ENCODE measurements around the gene TGM6. TPM values are rescaled to one million over a fixed set of nuclear protein-coding genes. Genes with fewer than 3 reads are reported as not detected.

The TGM6 gene
- total RNA-seq (not detected), polyA plus RNA-seq (not detected)
- long read RNA-seq, donor 1: 0 reads
- long read RNA-seq, donor 2: 0 reads
- long read RNA-seq, donor 3: 0 reads

GRCh38 chr20:2380601-2381000, at the start of gene TGM6:
Gene TGM6 (plus strand): TSS chr20:2380901. CDS start chr20:2380969, 68 bp downstream.
- no peaks in the 10 kb centered on the region for H3K9me3 ChIP-seq
- H3K4me3 ChIP-seq: no peak within 1 kb of the TSS
- no peak for DNase-seq
- WGBS, 3 donors: 73 to 78% (median 78%) methylated on average over 10 of the region's 10 CpGs
- TF ChIP-seq EP300 (IDR thresholded peaks at IDR 0.05): no peak
- TF ChIP-seq POLR2A (IDR thresholded peaks at IDR 0.05): no peak
- no peak for TF ChIP-seq CTCF (IDR thresholded peaks at IDR 0.05)
- H3K4me1 ChIP-seq (ENCODE audit: insufficient read depth): no peaks in the 10 kb centered on the region
- intact Hi-C loops (cut with DNase I): loop anchor here in 1 of 4 donors (10.0 kb wide), 1 partner anchor 756 kb away; the partner anchor contains the start of gene SIRPB1
- no peak within 1 kb of the TSS for H3K27ac ChIP-seq
- H3K27me3 ChIP-seq: no peaks in the 10 kb centered on the region
- H3K36me3 ChIP-seq: no peaks in the 10 kb centered on the region

- intact Hi-C loops (cut with DNase I): no loop called here
- 70 to 80% (median 76%) methylated on average over 5 of the region's 5 CpGs for WGBS, 3 donors
- no peak overlapping the region for H3K4me3 ChIP-seq
Observed at GRCh38 chr20:2331106-2331505, 49.6 kb upstream of the TGM6 start.

GRCh38 chr20:2331901-2332565, 48.7 kb upstream of the TGM6 start:
- no peaks in the 10 kb centered on the region for H3K36me3 ChIP-seq
- no peak for DNase-seq
- H3K27ac ChIP-seq: no peak overlapping the region
- H3K4me3 ChIP-seq: no peak overlapping the region
- intact Hi-C loops (cut with DNase I): no loop called here
- H3K27me3 ChIP-seq: no peaks in the 10 kb centered on the region
- WGBS, 3 donors: 88 to 95% (median 88%) methylated on average over 17 of the region's 17 CpGs
- no peaks in the 10 kb centered on the region for H3K4me1 ChIP-seq (ENCODE audit: insufficient read depth)
- H3K9me3 ChIP-seq: no peaks in the 10 kb centered on the region
- no peak for TF ChIP-seq CTCF (IDR thresholded peaks at IDR 0.05)
- no peak for TF ChIP-seq POLR2A (IDR thresholded peaks at IDR 0.05)
- no peak for TF ChIP-seq EP300 (IDR thresholded peaks at IDR 0.05)

More at GRCh38 chr20:2331106-2331505, 49.6 kb upstream of the TGM6 start:
- no peak for DNase-seq
- Histone ChIP-seq H3K27me3 (no peaks in the 10 kb centered on the region), H3K36me3 (no peaks in the 10 kb centered on the region), H3K4me1 (ENCODE audit: insufficient read depth) (no peaks in the 10 kb centered on the region), H3K27ac (no peak overlapping the region), H3K9me3 (no peaks in the 10 kb centered on the region)
- TF ChIP-seq EP300 (IDR thresholded peaks at IDR 0.05) (no peak), POLR2A (IDR thresholded peaks at IDR 0.05) (no peak), CTCF (IDR thresholded peaks at IDR 0.05) (no peak)

GRCh38 chr20:2332711-2333110, 48.0 kb upstream of the TGM6 start:
- intact Hi-C loops (cut with DNase I): no loop called here
- 24 to 45% (median 32%) methylated on average over 4 of the region's 4 CpGs for WGBS, 3 donors

More at GRCh38 chr20:2332711-2333110, 48.0 kb upstream of the TGM6 start:
- no peak overlapping the region for H3K4me3 ChIP-seq
- H3K4me1 ChIP-seq (ENCODE audit: insufficient read depth): no peaks in the 10 kb centered on the region
- no peak overlapping the region for H3K27ac ChIP-seq
- no peaks in the 10 kb centered on the region for H3K36me3 ChIP-seq
- H3K9me3 ChIP-seq: no peaks in the 10 kb centered on the region
- TF ChIP-seq EP300 (IDR thresholded peaks at IDR 0.05) (no peak), CTCF (IDR thresholded peaks at IDR 0.05) (no peak), POLR2A (IDR thresholded peaks at IDR 0.05) (no peak)
- H3K27me3 ChIP-seq: no peaks in the 10 kb centered on the region
- no peak for DNase-seq
